Measurements from ENCODE around the gene GTF3C6.
A peak's percentile ranks its signal among the peaks of the same experiment; 100 is the strongest.
"Not testable (repeated sequence)": the region's sequence is repeated elsewhere in the genome, so short reads cannot be mapped to it uniquely, and the experiment has no call there.

The GTF3C6 gene, protein sequence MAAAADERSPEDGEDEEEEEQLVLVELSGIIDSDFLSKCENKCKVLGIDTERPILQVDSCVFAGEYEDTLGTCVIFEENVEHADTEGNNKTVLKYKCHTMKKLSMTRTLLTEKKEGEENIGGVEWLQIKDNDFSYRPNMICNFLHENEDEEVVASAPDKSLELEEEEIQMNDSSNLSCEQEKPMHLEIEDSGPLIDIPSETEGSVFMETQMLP

GRCh38 chr6:110958329-110959192, at the start of gene GTF3C6:
TSS of gene GTF3C6 (plus strand) at chr6:110958706. CDS start at chr6:110958770, 64 bp downstream.
- peak; percentile 93 for DNase-seq

- no peak for DNase-seq
Observed at GRCh38 chr6:110930781-110931180, 27.7 kb upstream of the GTF3C6 start.

GRCh38 chr6:110933912-110934311, 24.6 kb upstream of the GTF3C6 start:
- no peak for DNase-seq

GRCh38 chr6:110934381-110934898, 24.1 kb upstream of the GTF3C6 start:
- no peak for DNase-seq

DNA sequence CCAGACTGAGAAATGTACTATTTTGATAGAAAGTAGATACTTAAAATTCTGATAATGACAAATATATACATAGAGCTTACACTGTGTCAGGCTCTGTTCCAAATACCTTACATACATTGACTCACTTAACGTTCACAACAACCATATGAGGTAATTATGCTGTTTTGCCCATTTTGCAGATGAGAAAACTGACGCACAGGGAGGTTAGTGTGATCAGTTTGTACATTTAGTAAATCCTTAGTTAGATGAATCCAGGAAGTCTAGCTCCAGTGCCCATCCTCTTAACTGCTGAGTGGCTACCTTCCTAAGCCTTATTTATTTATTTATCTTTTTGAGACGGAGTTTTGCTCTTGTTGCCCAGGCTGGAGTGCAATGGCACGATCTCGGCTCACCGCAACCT, 23.3 kb upstream of the GTF3C6 start:
- DNase-seq: no peak

DNA sequence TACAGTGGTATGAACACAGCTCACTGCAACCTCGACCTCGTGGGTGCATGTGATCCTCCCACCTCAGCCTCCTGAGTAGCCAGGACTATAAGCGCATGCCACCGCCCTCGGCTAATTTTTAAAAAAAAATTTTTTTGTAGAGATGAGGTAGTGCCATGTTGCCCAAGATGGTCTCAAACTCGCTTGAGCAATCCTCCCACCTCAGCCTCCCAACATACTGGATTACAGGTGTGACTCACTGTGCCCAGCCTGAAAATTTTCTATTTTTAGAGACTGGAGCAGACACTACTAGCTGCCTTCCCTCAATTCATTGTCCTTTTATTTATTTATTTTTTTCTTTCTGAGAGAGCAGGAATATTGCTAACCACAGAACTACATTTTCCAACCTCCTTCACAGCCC, 20.3 kb upstream of the GTF3C6 start:
- DNase-seq: no peak

DNA sequence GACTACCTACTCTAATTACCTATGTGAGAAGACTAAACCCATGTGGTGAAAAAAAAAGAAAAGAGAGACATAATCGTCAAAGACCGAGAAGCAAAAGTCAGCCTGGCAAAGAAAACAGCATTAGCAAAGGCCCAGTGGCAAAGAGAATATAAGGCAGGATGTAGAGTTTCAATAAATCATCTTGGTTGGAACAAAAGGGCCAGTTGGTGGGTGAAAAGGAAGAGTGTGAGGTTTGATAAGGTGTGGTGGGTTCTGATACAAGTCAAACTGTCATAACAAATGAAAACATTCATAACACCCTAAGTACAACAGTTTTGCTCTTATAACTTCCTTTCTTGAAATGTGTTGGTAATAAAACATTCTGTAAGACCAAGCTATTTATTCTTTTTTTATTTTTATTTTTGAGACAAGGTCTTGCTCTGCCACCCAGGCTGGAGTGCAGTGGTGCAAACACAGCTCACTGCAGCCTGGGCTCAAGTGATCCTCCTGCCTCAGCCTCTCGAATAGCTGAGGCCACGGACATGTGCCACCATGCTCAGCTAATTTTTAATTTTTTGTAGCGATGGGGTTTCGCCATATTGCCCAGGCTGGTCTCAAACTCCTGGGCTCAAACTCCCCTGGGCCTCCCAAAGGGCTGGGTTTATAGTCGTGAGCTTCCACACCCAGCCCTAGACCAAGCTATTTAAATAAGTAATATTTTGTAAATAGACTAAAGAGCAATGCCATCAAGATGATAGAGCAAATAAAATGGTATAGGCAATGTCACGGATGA, 18.9 kb upstream of the GTF3C6 start:
- no peak for DNase-seq

DNA sequence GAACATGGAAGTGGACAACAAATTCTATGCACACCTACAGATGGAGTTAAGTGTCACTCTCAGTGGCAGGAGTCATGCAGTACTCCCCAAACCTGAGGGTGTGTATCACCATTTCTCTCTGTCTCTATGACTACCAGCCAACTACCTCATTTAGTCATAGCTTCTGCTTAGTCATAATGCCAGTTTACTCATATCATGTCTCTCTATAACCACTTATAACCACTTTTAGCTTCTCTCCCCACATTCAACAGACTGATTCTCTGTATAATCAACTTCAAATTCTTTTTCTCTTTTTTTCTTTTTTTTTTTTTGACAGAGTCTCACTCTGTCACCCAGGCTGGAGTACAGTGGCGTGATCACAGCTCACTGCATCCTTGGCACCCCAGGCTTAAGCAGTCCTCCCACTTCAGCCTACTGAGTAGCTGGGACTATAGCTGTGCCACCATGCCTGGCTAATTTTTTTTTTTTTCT, 13.8 kb upstream of the GTF3C6 start:
- DNase-seq: peak; percentile 57

GRCh38 chr6:110946498-110946897, 12.0 kb upstream of the GTF3C6 start:
- no peak for DNase-seq

DNA sequence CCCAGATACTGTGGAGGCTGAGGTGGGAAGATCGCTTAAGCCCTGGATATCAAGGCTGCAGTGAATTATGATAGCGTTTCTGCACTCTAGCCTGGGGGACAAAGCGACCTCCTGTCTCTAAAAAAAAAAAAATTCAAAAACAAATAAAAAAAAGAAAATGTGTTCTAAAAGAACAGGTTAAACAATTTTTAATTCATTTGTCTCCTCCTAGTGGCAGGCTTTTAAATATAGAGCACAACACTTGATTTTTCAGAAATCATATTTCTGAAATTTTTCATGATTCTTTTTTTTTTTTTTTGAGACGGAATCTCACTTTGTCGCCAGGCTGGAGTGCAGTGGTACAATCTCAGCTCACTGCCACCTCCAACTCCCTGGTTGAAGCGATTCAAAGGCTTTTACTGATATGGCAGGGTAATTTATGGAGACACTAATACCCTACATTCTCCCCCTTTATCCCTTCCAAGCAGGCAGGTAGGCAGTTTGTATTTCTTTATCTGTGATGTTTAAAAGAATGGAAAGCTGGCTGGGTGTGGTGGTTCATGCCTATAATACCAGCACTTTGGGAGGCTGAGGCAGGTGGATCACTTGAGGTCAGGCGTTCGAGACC, 8.7 kb upstream of the GTF3C6 start:
- DNase-seq: no peak

GRCh38 chr6:110950440-110950839, 8.1 kb upstream of the GTF3C6 start:
- no peak for DNase-seq

- no peak for DNase-seq
Observed at GRCh38 chr6:110951008-110951407, 7.5 kb upstream of the GTF3C6 start.

DNA sequence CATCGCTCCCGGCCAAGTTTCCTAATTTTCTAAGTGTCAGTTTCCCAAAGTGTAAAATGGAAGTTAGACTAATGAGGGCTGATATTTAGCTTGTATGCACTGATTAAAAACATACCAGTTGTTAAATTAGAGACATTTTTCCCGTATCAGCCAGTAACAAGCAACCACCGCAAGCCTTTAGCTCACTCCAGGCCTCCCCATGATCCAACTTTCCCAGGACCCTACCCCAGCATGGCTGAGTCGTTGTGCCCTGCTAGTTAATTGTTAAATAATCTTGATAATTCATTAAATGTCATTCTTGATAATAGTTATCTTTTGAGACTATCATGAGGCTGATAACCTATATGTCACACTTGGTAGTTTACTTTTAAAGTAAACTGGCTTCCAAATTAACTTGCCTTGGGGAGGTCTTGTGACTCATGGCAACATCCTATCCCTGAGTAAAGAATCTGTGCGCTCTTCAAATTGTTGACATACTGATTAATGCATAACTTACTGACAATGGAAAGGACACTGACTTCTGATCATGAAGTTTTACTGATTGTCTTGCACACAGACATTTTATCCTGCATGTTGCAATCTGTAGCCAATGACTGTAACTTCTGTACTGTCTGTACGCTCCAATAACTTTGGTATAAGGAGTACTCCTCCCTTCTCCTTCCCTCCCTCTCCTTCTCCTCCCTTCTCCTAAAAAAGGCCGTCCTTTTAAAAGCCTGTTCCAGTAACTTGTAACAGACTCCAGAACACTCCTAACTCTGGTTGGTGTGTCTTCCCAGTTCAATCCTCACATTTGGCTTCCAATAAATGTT, 6.3 kb upstream of the GTF3C6 start:
- no peak for DNase-seq

DNA sequence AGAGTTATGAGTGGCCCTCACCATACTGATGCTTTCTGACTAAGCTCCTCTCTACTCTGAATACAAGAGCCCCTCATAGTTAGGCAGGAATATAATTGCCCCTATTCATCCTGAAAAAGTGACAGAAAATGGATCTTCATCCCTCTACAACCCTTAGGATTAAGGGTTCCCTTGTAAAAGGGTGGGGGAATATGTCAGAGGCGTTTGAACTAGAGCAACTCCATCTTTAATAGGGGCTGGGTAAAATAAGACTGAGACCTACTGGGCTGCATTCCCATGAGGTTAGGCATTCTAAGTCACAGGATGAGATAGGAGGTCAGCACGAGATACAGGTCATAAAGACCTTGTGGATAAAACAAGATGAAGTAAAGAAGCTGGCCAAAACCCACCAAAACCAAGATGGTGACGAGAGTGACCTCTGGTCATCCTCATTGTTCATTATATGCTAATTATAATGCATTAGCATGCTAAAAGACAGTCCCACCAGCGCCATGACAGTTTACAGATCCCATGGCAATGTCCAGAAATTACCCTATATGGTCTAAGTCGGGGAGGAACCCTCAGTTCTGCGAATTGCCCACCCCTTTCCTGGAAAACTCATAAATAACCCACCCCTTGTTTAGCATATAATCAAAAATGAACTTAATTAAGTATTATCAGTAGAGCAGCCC, 4.7 kb upstream of the GTF3C6 start:
- DNase-seq: no peak

DNA sequence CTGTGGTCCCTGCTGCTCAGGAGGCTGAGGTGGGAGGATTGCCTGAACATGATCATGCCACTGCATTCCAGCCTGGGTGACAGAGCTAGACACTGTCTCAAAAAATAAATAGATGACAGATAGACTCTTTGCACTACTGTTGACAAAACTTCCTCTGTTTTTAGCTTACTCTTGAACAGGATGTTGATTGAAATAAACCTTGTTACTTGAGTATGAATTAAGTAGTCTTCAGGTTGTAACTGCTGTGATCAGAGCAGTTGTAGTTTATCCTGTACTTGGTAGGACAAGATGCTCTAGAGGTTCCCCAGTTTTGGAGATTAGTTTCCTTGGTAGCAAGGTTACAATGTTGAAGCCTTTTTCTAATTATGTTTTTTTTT, 1.5 kb downstream of the GTF3C6 start:
- DNase-seq: no peak

DNA sequence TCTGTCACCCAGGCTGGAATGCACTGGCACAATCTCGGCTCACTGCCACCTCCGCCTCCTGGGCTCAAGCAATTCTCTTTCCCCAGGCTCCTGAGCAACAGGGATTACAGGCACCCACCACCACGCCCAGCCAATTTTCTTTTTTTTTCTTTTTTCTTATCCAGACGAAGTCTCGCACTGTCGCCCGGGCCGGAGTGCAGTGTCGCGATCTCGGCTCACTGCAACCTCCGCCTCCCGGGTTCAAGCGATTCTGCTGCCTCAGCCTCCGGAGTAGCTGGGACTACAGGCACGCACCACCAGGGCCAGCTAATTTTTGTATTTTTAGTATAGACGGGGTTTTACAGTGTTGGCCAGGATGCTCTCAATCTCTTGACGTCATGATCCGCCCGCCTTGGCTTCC, 4.1 kb downstream of the GTF3C6 start:
- not testable (repeated sequence) for DNase-seq

- DNase-seq: no peak
Observed at GRCh38 chr6:110965629-110966229, 7.2 kb downstream of the GTF3C6 start.

- DNase-seq: not testable (repeated sequence)
Observed at GRCh38 chr6:110968661-110969060, 10.2 kb downstream of the GTF3C6 start.

GRCh38 chr6:110971468-110971867, 13.0 kb downstream of the GTF3C6 start:
- no peak for DNase-seq

DNA sequence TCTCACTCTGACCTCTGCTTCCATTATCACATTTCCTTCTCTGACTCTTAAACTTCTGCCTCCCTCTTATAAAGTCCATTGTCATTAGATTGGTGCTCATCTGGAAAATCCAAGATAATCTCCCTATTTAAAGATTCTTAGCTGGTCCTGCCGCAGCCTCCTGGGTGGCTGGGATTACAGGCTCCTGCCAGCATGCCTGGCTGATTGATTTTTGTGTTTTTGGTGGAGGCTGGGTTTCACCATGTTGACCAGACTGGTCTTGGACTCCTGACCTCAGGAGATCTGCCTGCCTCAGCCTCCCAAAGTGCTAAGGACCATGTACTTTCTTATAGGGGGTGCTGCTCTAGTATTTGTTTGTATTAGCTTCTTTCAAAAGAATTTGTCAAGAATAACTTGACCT, 18.1 kb downstream of the GTF3C6 start:
- no peak for DNase-seq

- no peak for DNase-seq
Observed at GRCh38 chr6:110979565-110980101, 21.1 kb downstream of the GTF3C6 start.
